ENCODE results near the gene KIAA1671. TPM values are rescaled to one million over a fixed set of nuclear protein-coding genes. Genes with fewer than 3 reads are reported as not detected.

Gene KIAA1671
- total and polyA plus RNA-seq, 2 of the 4 experiments (the other 2 are of a cell fraction) = 0.02 TPM; not detected in 1

GRCh38 chr22:25064894-25065560 lies 112.5 kb downstream of the KIAA1671 start:
- TF ChIP-seq RAD21 (IDR thresholded peaks at IDR 0.05; ENCODE audit: low read length) (no peak), BHLHE40 (IDR thresholded peaks at IDR 0.05; ENCODE audit: low read depth, low read length) (no peak), ELK1 (IDR thresholded peaks at IDR 0.05; ENCODE audit: borderline replicate concordance, low read depth, low read length) (no peak), POLR2A (IDR thresholded peaks at IDR 0.05; ENCODE audit: low read depth, low read length) (no peak), CEBPB (IDR thresholded peaks at IDR 0.05; ENCODE audit: low read depth, low read length) (no peak), CTCF (conservative IDR thresholded peaks at IDR 0.05; ENCODE audit: low read depth, low read length) (no peak), RCOR1 (IDR thresholded peaks at IDR 0.05; ENCODE audit: insufficient replicate concordance, low read length) (no peak), MAFK (IDR thresholded peaks at IDR 0.05; ENCODE audit: low read depth, low read length) (no peak), MXI1 (IDR thresholded peaks at IDR 0.05; ENCODE audit: borderline replicate concordance, low read depth, low read length) (no peak), FOS (IDR thresholded peaks at IDR 0.05; ENCODE audit: low read depth, low read length) (no peak), SMC3 (IDR thresholded peaks at IDR 0.05; ENCODE audit: low read depth, low read length) (no peak), MAZ (IDR thresholded peaks at IDR 0.05; ENCODE audit: borderline replicate concordance, low read depth, low read length) (no peak), CHD1 (IDR thresholded peaks at IDR 0.05; ENCODE audit: low read depth, low read length) (no peak), RFX5 (IDR thresholded peaks at IDR 0.05; ENCODE audit: low read depth, low read length) (no peak), NFE2L2 (IDR thresholded peaks at IDR 0.05; ENCODE audit: low read depth, low read length) (no peak), USF2 (IDR thresholded peaks at IDR 0.05; ENCODE audit: low read depth, low read length) (no peak)
- ATAC-seq (ENCODE audit: low read depth) (no peak), DNase-seq (no peak)
- H4K20me1 ChIP-seq (ENCODE audit: insufficient read depth, low read length) = no peaks in the 10 kb centered on the region
- H3K27ac ChIP-seq (ENCODE audit: insufficient read depth, low read length) = no peak overlapping the region
- ChIA-PET POLR2A (ENCODE audit: unreplicated experiment) (no interaction called here), CTCF (no interaction called here)
- in situ Hi-C loops (cut with MboI; ENCODE audit: low sequenced_read_pairs) (no loop called here), intact Hi-C loops (cut with micrococcal nuclease) (no loop called here), dilution Hi-C loops (cut with HindIII; ENCODE audit: low sequenced_read_pairs, unreplicated experiment) (no loop called here)
- no peak overlapping the region for H3K56ac ChIP-seq (ENCODE audit: extremely low read depth, insufficient read depth, low read length)
- H3K36me3 ChIP-seq (ENCODE audit: control insufficient read depth, insufficient read depth, low read length) = no peaks in the 10 kb centered on the region
- H4K8ac ChIP-seq (ENCODE audit: low read depth in 2 of 2, low read length in 2 of 2) = no peak overlapping the region
- H3K4me1 ChIP-seq (ENCODE audit: control insufficient read depth, insufficient read depth, low read length) = no peaks in the 10 kb centered on the region
- no peak overlapping the region for H3K9ac ChIP-seq (ENCODE audit: low read depth, low read length)
- H3K4ac ChIP-seq (ENCODE audit: low read depth, low read length) = no peak overlapping the region
- H4K91ac ChIP-seq (ENCODE audit: insufficient read depth, low read depth, low read length) = no peak overlapping the region
- WGBS, 2 experiments (ENCODE audit: extremely low coverage in 2 of 2, insufficient read length in 1 of 2) = 50% methylated on average over 2 of the region's 16 CpGs; no CpG with 5 or more reads in 1 of the 2 experiments
- H3K9me3 ChIP-seq (ENCODE audit: control insufficient read depth, insufficient read depth, low read length) = no peaks in the 10 kb centered on the region
- H4K5ac ChIP-seq (ENCODE audit: low read depth, low read length) = no peak overlapping the region
- no peak overlapping the region for H2BK20ac ChIP-seq (ENCODE audit: low read depth, low read length)
- no peak overlapping the region for H2AK9ac ChIP-seq (replicated peaks; ENCODE audit: low read depth, low read length, poor library complexity)
- no TSS peak for BruUV-seq (replicated peaks)
- no peaks in the 10 kb centered on the region for H3K79me1 ChIP-seq (ENCODE audit: low read depth in 1 of 2, low read length in 2 of 2)
- no peak overlapping the region for H2BK5ac ChIP-seq (ENCODE audit: low read depth, low read length, poor library complexity, severe bottlenecking)
- no peak overlapping the region for H2BK120ac ChIP-seq (ENCODE audit: low read depth, low read length)
- no peak overlapping the region for H3K18ac ChIP-seq (ENCODE audit: low read depth, low read length)
- no peak overlapping the region for H3K4me2 ChIP-seq (ENCODE audit: low read depth, low read length)
- H3K14ac ChIP-seq (replicated peaks; ENCODE audit: low read depth, low read length) = no peak overlapping the region
- H2AFZ ChIP-seq (replicated peaks; ENCODE audit: low read length, poor library complexity) = no peak overlapping the region
- H3K4me3 ChIP-seq (ENCODE audit: insufficient read depth, low read depth, low read length) = no peak overlapping the region
- H2AK5ac ChIP-seq (ENCODE audit: low read depth, low read length) = no peak overlapping the region
- peaks cover 9% of the 10 kb centered on the region for H3K27me3 ChIP-seq (ENCODE audit: control insufficient read depth, insufficient read depth, low read length)
- H2BK15ac ChIP-seq (ENCODE audit: low read depth, low read length) = no peak overlapping the region
- no peak overlapping the region for H3K23ac ChIP-seq (ENCODE audit: low read depth, low read length)
- no peaks in the 10 kb centered on the region for H3K9me1 ChIP-seq (ENCODE audit: insufficient read depth, low read length)
